Activated T-helper 1 cell treated with anti-CD3 and anti-CD28 coated beads, Interleukin-12 subunit alpha, Interleukin-12 subunit beta, Interleukin-2, Interleukin-4 antibody, amounts not matched to agents 30 ng/mL and 10 ng/mL and 1 ng/mL, durations not matched to agents 14 hours and 24 hours and 36 hours (primary cell): Measurements from ENCODE around the gene NOS2. TPM values are rescaled to one million over a fixed set of nuclear protein-coding genes. Genes with fewer than 3 reads are reported as not detected.
"Not testable (repeated sequence)": the region's sequence is repeated elsewhere in the genome, so short reads cannot be mapped to it uniquely, and the experiment has no call there.

ENCODE experiments used
- DNase-seq: peaks from one replicate; pipeline ENCODE4 v3.0.0; 2021; ENCODE audit warnings: low spot score
- H3K27ac Mint-ChIP-seq: one replicate; pipeline ENCODE4 v1.8.0; 2021; ENCODE audit warnings: mild to moderate bottlenecking, mixed read lengths
- H3K27me3 Mint-ChIP-seq: one replicate; pipeline ENCODE4 v1.8.0; 2022; ENCODE audit warnings: mild to moderate bottlenecking, moderate library complexity, mixed read lengths; ENCODE audit not compliant: insufficient read depth
- H3K36me3 Mint-ChIP-seq: one replicate; pipeline ENCODE4 v1.8.0; 2021; ENCODE audit warnings: low read depth, mixed read lengths
- H3K4me1 Mint-ChIP-seq: one replicate; pipeline ENCODE4 v1.8.0; 2021; ENCODE audit warnings: low read depth, mixed read lengths
- H3K4me3 Mint-ChIP-seq: one replicate; pipeline ENCODE4 v1.8.0; 2021; ENCODE audit warnings: mild to moderate bottlenecking, moderate library complexity, mixed read lengths
- H3K9me3 Mint-ChIP-seq: one replicate; pipeline ENCODE4 v1.8.0; 2021; ENCODE audit warnings: mixed read lengths
- intact Hi-C: fragments of 100-400 bp; cut with micrococcal nuclease; formaldehyde crosslinking; loops from one replicate; pipeline ENCODE4 v1.15.1; 2024
- total RNA-seq: library from RNA; stranded (reverse); gene quantifications from 2 replicates; pipeline ENCODE4 v1.2.3, GENCODE V29; 2022

NOS2 gene
- total RNA-seq, 1 donor from 2014 or later, result not detected

- H3K4me3 Mint-ChIP-seq, result no peak overlapping the region
- peaks cover 8% of the 10 kb centered on the region for H3K36me3 Mint-ChIP-seq
- intact Hi-C loops, result no loop called here
- no peak for DNase-seq
- H3K27me3 Mint-ChIP-seq, result peaks cover 4% of the 10 kb centered on the region
- H3K4me1 Mint-ChIP-seq, result no peaks in the 10 kb centered on the region
- no peak overlapping the region for H3K27ac Mint-ChIP-seq
- peaks cover 8% of the 10 kb centered on the region for H3K9me3 Mint-ChIP-seq
These were observed 34.2 kb upstream of the NOS2 start for GRCh38 chr17:27834571-27834970.

- peaks cover 6% of the 10 kb centered on the region for H3K27me3 Mint-ChIP-seq
- no peak overlapping the region for H3K4me3 Mint-ChIP-seq
- no peak for DNase-seq
- intact Hi-C loops, result no loop called here
- H3K9me3 Mint-ChIP-seq, result peaks cover 8% of the 10 kb centered on the region
- no peak overlapping the region for H3K27ac Mint-ChIP-seq
- no peaks in the 10 kb centered on the region for H3K4me1 Mint-ChIP-seq
- H3K36me3 Mint-ChIP-seq, result peaks cover 8% of the 10 kb centered on the region
These were observed 32.5 kb upstream of the NOS2 start for GRCh38 chr17:27832831-27833230.

- H3K9me3 Mint-ChIP-seq, H3K27ac Mint-ChIP-seq, H3K27me3 Mint-ChIP-seq, H3K4me3 Mint-ChIP-seq, intact Hi-C loops, H3K36me3 Mint-ChIP-seq, DNase-seq, H3K4me1 Mint-ChIP-seq: not testable (repeated sequence)
These were observed 29.6 kb upstream of the NOS2 start for GRCh38 chr17:27829888-27830287.

GRCh38 chr17:27829143-27829711, 28.9 kb upstream of the NOS2 start:
- intact Hi-C loops, DNase-seq, H3K4me1 Mint-ChIP-seq, H3K27me3 Mint-ChIP-seq, H3K4me3 Mint-ChIP-seq, H3K36me3 Mint-ChIP-seq, H3K9me3 Mint-ChIP-seq, H3K27ac Mint-ChIP-seq: not testable (repeated sequence)

GRCh38 chr17:27825459-27825858, 25.1 kb upstream of the NOS2 start:
- peaks cover 18% of the 10 kb centered on the region for H3K9me3 Mint-ChIP-seq
- no peak overlapping the region for H3K27ac Mint-ChIP-seq
- DNase-seq, result no peak
- H3K27me3 Mint-ChIP-seq, result peaks cover 2% of the 10 kb centered on the region
- no peak overlapping the region for H3K4me3 Mint-ChIP-seq
- H3K36me3 Mint-ChIP-seq, result no peaks in the 10 kb centered on the region
- intact Hi-C loops, result no loop called here
- H3K4me1 Mint-ChIP-seq, result no peaks in the 10 kb centered on the region

GRCh38 chr17:27824745-27825144, 24.4 kb upstream of the NOS2 start:
- Mint-ChIP-seq H3K27ac (no peak overlapping the region), H3K27me3 (peaks cover 2% of the 10 kb centered on the region), H3K4me1 (no peaks in the 10 kb centered on the region), H3K4me3 (no peak overlapping the region), H3K9me3 (peaks cover 18% of the 10 kb centered on the region), H3K36me3 (no peaks in the 10 kb centered on the region)
- no peak for DNase-seq
- intact Hi-C loops, result no loop called here

GRCh38 chr17:27824176-27824715, 23.9 kb upstream of the NOS2 start:
- intact Hi-C loops, result no loop called here
- H3K9me3 Mint-ChIP-seq, result peaks cover 18% of the 10 kb centered on the region
- no peaks in the 10 kb centered on the region for H3K36me3 Mint-ChIP-seq
- H3K27ac Mint-ChIP-seq, result no peak overlapping the region
- DNase-seq, result no peak
- no peak overlapping the region for H3K4me3 Mint-ChIP-seq
- peaks cover 2% of the 10 kb centered on the region for H3K27me3 Mint-ChIP-seq
- H3K4me1 Mint-ChIP-seq, result no peaks in the 10 kb centered on the region

GRCh38 chr17:27822108-27822507, 21.8 kb upstream of the NOS2 start:
- intact Hi-C loops, H3K36me3 Mint-ChIP-seq, H3K27ac Mint-ChIP-seq, H3K27me3 Mint-ChIP-seq, H3K4me1 Mint-ChIP-seq, DNase-seq, H3K4me3 Mint-ChIP-seq: not testable (repeated sequence)
- H3K9me3 Mint-ChIP-seq, result peaks cover 18% of the 10 kb centered on the region

- no peaks in the 10 kb centered on the region for H3K27me3 Mint-ChIP-seq
- H3K36me3 Mint-ChIP-seq, result no peaks in the 10 kb centered on the region
- DNase-seq, result no peak
- peaks cover 18% of the 10 kb centered on the region for H3K9me3 Mint-ChIP-seq
- no peak overlapping the region for H3K4me3 Mint-ChIP-seq
- no peaks in the 10 kb centered on the region for H3K4me1 Mint-ChIP-seq
- intact Hi-C loops, result no loop called here
- no peak overlapping the region for H3K27ac Mint-ChIP-seq
These were observed 21.0 kb upstream of the NOS2 start for GRCh38 chr17:27821318-27821717.

- Mint-ChIP-seq H3K9me3 (peaks cover 18% of the 10 kb centered on the region), H3K27ac (no peak overlapping the region), H3K4me3 (no peak overlapping the region), H3K27me3 (no peaks in the 10 kb centered on the region), H3K4me1 (no peaks in the 10 kb centered on the region), H3K36me3 (peaks cover 2% of the 10 kb centered on the region)
- no peak for DNase-seq
- intact Hi-C loops, result no loop called here
These were observed 18.8 kb upstream of the NOS2 start for GRCh38 chr17:27819145-27819544.

- Mint-ChIP-seq H3K27me3 (no peaks in the 10 kb centered on the region), H3K36me3 (peaks cover 2% of the 10 kb centered on the region), H3K9me3 (peaks cover 18% of the 10 kb centered on the region), H3K27ac (no peak overlapping the region), H3K4me3 (no peak overlapping the region), H3K4me1 (no peaks in the 10 kb centered on the region)
- DNase-seq, result no peak
- intact Hi-C loops, result no loop called here
These were observed 18.2 kb upstream of the NOS2 start for GRCh38 chr17:27818401-27819105.

GRCh38 chr17:27817731-27818130, 17.4 kb upstream of the NOS2 start:
- H3K4me1 Mint-ChIP-seq, result no peaks in the 10 kb centered on the region
- peaks cover 18% of the 10 kb centered on the region for H3K9me3 Mint-ChIP-seq
- no peak overlapping the region for H3K4me3 Mint-ChIP-seq
- peaks cover 2% of the 10 kb centered on the region for H3K36me3 Mint-ChIP-seq
- no peak for DNase-seq
- H3K27ac Mint-ChIP-seq, result no peak overlapping the region
- intact Hi-C loops, result no loop called here
- no peaks in the 10 kb centered on the region for H3K27me3 Mint-ChIP-seq

GRCh38 chr17:27816946-27817345, 16.6 kb upstream of the NOS2 start:
- H3K4me3 Mint-ChIP-seq, result no peak overlapping the region
- intact Hi-C loops, result no loop called here
- no peaks in the 10 kb centered on the region for H3K27me3 Mint-ChIP-seq
- peaks cover 12% of the 10 kb centered on the region for H3K9me3 Mint-ChIP-seq
- no peak overlapping the region for H3K27ac Mint-ChIP-seq
- no peak for DNase-seq
- H3K36me3 Mint-ChIP-seq, result peaks cover 2% of the 10 kb centered on the region
- no peaks in the 10 kb centered on the region for H3K4me1 Mint-ChIP-seq
